Body of pancreas (tissue), 4 donors: ENCODE measurements around the gene SLC9A7. TPM values are rescaled to one million over a fixed set of nuclear protein-coding genes. Genes with fewer than 3 reads are reported as not detected.
"Not testable (repeated sequence)": the region's sequence is repeated elsewhere in the genome, so short reads cannot be mapped to it uniquely, and the experiment has no call there.

ENCODE experiments used
- ATAC-seq: fragments of 150-250 bp; one replicate; pipeline ENCODE4 v1.9.1; 2016
- DNase-seq, 4 donors: peaks; one replicate each; pipeline ENCODE4 v3.0.0-alpha.2; 2019
- H3K27ac ChIP-seq, 4 donors: fragments of 200-600 bp; sonication (generic); 1 replicate in 3 of 4; 2 replicates in 1 of 4; pipeline versions ENCODE4 v1.5.1 to v1.6.1; 2016 to 2019; ENCODE audit warnings: mild to moderate bottlenecking in 1 of 4, mixed read lengths in 1 of 4, moderate library complexity in 1 of 4
- H3K27me3 ChIP-seq, 2 donors: fragments of 200-600 bp; sonication (generic); one replicate each; pipeline ENCODE4 v1.6.0; 2016; ENCODE audit warnings: mild to moderate bottlenecking in 1 of 2
- H3K36me3 ChIP-seq, 2 donors: fragments of 200-600 bp; sonication (generic); replicated peaks in 1 of 2; 2 replicates each; pipeline ENCODE4 v1.5.1; 2016; ENCODE audit warnings: low read depth in 2 of 2; ENCODE audit not compliant: insufficient read depth in 1 of 2
- H3K4me1 ChIP-seq: fragments of 200-600 bp; sonication (generic); one replicate; pipeline ENCODE4 v1.6.0; 2016
- H3K4me3 ChIP-seq, 2 donors: fragments of 200-600 bp; sonication (generic); 1 replicate in 1 of 2; 2 replicates in 1 of 2; pipeline ENCODE4 v1.5.1; 2016 to 2019
- H3K9me3 ChIP-seq, 3 donors: fragments of 200-600 bp; sonication (generic); 1 replicate in 2 of 3; 2 replicates in 1 of 3; pipeline ENCODE4 v1.5.1; 2016
- CTCF ChIP-seq, 7 experiments: fragments of 450-650 bp in 4 of 7; fragments of 200-600 bp in 3 of 7; sonication (generic) in 3 of 7; IDR thresholded peaks; one replicate each; pipeline ENCODE4 v1.5.1; 2016 to 2019; ENCODE audit warnings: antibody characterized with exemption in 7 of 7
- POLR2A ChIP-seq, 3 donors: fragments of 450-650 bp; IDR thresholded peaks; one replicate each; pipeline ENCODE4 v1.6.1; 2016; ENCODE audit warnings: antibody characterized with exemption in 3 of 3, mild to moderate bottlenecking in 2 of 3
- WGBS, 2 donors: methylation state at CpG; one replicate each; pipeline ENCODE4 v1.1.5; 2017; 5-methylcytosine and 5-hydroxymethylcytosine counted together
- intact Hi-C: fragments of 100-400 bp; cut with DNase I; formaldehyde crosslinking; loops from one replicate; pipeline ENCODE4 v1.15.1; 2023
- total RNA-seq, 2 donors: library from RNA; depleted of rRNA; stranded (reverse); fragments of >200 nt; gene quantifications; one replicate each; pipeline ENCODE4 v1.1.0, GENCODE V29; 2016

SLC9A7 gene
- total RNA-seq, 2 donors from 2014 or later: 6.2 to 7.6 TPM

GRCh38 chrX:46733226-46733625 is 25.7 kb downstream of the SLC9A7 start:
- 78 to 84% methylated on average over 1 of the region's 1 CpG for WGBS, 2 donors
- intact Hi-C loops: no loop called here
- DNase-seq (no peak), ATAC-seq (no peak)
- Histone ChIP-seq H3K4me3 (no peak overlapping the region), H3K4me1 (no peaks in the 10 kb centered on the region), H3K27ac (no peak overlapping the region), H3K36me3 (no peaks in the 10 kb centered on the region), H3K9me3 (no peaks in the 10 kb centered on the region), H3K27me3 (no peaks in the 10 kb centered on the region)
- TF ChIP-seq CTCF (IDR thresholded peaks at IDR 0.05): no peak
- TF ChIP-seq POLR2A (IDR thresholded peaks at IDR 0.05): no peak

- DNase-seq (no peak), ATAC-seq (no peak)
- no peak for TF ChIP-seq CTCF (IDR thresholded peaks at IDR 0.05)
- TF ChIP-seq POLR2A (IDR thresholded peaks at IDR 0.05): no peak
- H3K4me1 ChIP-seq: peaks cover 4% of the 10 kb centered on the region
- no peak overlapping the region for H3K4me3 ChIP-seq
- H3K36me3 ChIP-seq: no peaks in the 10 kb centered on the region
- H3K27ac ChIP-seq: no peak overlapping the region
- 54 to 63% methylated on average over 1 of the region's 1 CpG for WGBS, 2 donors
- intact Hi-C loops: no loop called here
- H3K27me3 ChIP-seq: no peaks in the 10 kb centered on the region
- H3K9me3 ChIP-seq: no peaks in the 10 kb centered on the region
Measured at GRCh38 chrX:46730765-46731164, 28.2 kb downstream of the SLC9A7 start.

- intact Hi-C loops: no loop called here
Measured at GRCh38 chrX:46727441-46727840, 31.5 kb downstream of the SLC9A7 start.

GRCh38 chrX:46723569-46723927 is 35.4 kb downstream of the SLC9A7 start:
- ATAC-seq, H3K27me3 ChIP-seq: not testable (repeated sequence)
- 92% methylated on average over 3 of the region's 3 CpGs; no CpG with 5 or more reads in 1 of the 2 donors for WGBS, 2 donors

More at GRCh38 chrX:46727441-46727840, 31.5 kb downstream of the SLC9A7 start:
- no peak overlapping the region for H3K4me3 ChIP-seq
- DNase-seq (no peak), ATAC-seq (no peak)
- H3K36me3 ChIP-seq: no peaks in the 10 kb centered on the region
- no peak for TF ChIP-seq CTCF (IDR thresholded peaks at IDR 0.05)
- TF ChIP-seq POLR2A (IDR thresholded peaks at IDR 0.05): no peak
- H3K4me1 ChIP-seq: peaks cover 4% of the 10 kb centered on the region
- WGBS, 2 donors: 55 to 62% methylated on average over 5 of the region's 5 CpGs
- no peaks in the 10 kb centered on the region for H3K9me3 ChIP-seq
- no peak overlapping the region for H3K27ac ChIP-seq
- no peaks in the 10 kb centered on the region for H3K27me3 ChIP-seq

GRCh38 chrX:46722742-46723568 is 36.0 kb downstream of the SLC9A7 start:
- Histone ChIP-seq H3K4me3 (no peak overlapping the region), H3K27ac (no peak overlapping the region), H3K9me3 (no peaks in the 10 kb centered on the region), H3K36me3 (no peaks in the 10 kb centered on the region), H3K4me1 (peaks cover 4% of the 10 kb centered on the region), H3K27me3 (no peaks in the 10 kb centered on the region)
- WGBS, 2 donors: 84 to 88% methylated on average over 7 of the region's 7 CpGs
- ATAC-seq (no peak), DNase-seq (no peak)
- no peak for TF ChIP-seq CTCF (IDR thresholded peaks at IDR 0.05)
- TF ChIP-seq POLR2A (IDR thresholded peaks at IDR 0.05): no peak
- intact Hi-C loops: no loop called here

More at GRCh38 chrX:46723569-46723927, 35.4 kb downstream of the SLC9A7 start:
- H3K4me3 ChIP-seq, H3K4me1 ChIP-seq, H3K27ac ChIP-seq, H3K9me3 ChIP-seq, H3K36me3 ChIP-seq, intact Hi-C loops, DNase-seq: not testable (repeated sequence)
